Activated CD8-positive, alpha-beta memory T cell treated with anti-CD3 and anti-CD28 coated beads for 1 hour (primary cell): Measurements from ENCODE around the gene GTF2E1.
A peak's percentile ranks its signal among the peaks of the same experiment; 100 is the strongest.

Source experiments
- DNase-seq, 2 donors: peaks; one replicate each; pipeline ENCODE4 v3.0.0-alpha.2; 2020; ENCODE audit warnings: low read depth in 1 of 2; ENCODE audit errors: extremely low read depth in 1 of 2

Gene GTF2E1

DNA sequence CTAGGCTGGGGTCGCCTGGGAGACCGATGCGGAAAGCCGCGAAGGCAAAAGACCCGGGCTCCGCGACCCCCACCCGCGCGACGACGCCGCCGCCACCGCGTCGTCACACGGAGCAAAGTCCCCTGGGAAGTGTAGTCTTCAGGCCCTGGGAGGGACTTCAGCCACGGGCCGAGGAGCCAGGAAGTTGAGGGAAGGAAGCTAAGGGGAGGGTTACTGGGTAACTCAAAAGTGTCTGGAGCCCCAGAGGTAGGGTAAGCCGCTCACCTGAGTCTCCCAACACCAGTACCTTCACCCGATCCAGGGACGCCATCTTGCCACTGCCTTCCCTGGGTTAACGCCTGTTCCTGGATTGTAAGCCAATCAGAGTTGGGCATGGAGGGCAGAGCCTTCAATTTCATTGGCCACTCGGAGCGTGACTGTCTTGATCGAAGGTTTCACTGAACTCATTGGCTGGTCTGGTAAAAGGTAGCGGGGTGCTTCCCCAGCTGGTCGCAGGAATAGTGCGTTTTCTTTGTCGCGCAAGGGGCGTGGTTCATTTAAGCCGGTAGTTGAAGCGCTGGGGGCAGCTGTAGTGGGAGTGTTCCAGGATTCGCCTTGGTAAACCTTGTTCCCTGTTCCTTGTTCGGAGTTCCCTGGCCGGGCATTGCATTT lies at the start of gene GTF2E1, which contains the start of gene RABL3:
GTF2E1 (plus strand) TSS at position 547 of the 651 bp plus-strand sequence. CDS start 7,809 bp downstream, outside the sequence.
RABL3 (minus strand) TSS at position 319 of the 651 bp plus-strand sequence; CDS start at position 310, 9 bp downstream.
- DNase-seq = peak; percentile 90 to 94

DNA sequence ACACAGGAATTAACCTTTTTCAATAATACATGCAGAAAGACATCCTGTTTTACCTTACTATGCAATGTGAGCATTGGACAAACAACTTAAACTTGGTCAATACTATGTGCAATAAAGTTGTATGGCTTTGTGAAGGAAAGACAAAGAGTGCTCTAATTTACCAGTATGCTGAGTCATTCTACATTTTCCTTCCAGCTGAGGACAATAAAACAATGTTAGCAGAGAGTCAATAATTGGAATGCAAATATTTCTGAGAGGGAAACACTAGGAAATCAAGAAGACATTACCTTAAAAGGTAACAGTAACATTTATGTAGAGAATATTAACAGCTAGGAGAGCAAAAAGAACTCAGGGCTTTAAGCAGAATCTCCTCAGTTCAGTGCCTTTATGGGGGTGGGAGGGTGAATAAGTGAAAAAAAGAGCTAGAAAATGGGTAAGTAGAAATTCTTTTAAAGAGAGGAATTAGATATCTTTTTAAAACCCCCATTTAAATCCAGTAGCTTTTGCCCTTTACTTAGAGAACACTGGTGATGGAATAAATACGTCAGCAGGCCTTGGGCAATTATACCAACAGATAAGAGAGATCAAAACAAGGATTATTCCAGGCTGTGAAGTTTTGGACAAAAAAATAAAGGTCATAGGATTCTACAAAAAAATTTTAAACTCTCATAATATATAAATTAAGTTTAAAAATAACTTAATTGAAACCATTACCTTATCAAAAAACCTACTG lies 48.9 kb upstream of the GTF2E1 start:
- DNase-seq = no peak

DNA sequence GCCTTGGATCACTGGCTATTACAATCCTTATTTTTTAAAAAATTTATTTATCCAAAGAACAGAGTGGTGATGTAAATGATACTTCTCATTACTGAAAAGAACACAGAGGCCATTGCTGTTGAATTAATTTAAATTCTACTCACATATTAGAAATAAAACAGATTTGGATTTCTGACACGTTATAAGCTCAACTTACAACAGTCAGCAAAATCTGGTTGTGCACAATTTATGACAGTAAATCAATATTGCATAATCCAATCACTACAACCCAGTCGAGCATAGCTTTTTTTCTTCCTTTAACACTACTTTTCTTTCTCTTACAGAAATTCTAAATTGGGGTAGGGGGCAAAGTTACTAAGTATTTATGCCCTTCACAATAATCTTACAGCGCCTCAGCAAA lies 43.2 kb upstream of the GTF2E1 start:
- DNase-seq = no peak

DNA sequence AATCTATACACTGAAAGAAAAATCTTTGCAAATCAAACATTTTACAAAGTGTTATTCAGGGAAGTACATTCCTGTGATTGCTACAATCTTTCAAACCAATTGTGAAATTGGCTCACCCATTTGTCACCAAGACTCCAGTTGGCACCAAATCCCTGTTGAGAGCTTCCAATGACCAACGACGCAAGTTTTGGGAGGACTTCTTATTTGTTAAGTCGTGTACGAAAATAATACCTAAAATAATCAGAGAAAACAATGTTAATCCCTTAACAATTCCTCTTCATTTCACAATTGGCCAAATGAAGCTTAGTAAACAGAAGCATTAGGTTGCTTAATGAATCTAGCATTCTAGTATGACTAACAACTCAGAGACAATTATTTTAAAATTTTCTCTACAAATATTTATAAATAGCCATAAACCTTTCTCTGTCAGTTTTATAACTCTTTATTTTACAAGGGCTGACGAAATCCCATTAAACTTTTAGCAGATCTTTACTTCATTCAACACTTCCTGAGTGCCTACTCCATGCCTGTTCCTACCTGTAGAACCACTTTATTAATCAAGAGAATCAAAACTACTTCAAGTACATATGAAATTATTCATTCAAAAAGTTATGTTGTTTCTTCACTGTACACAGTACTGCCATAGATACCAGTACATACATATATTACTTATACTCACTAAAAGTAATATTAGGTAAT lies 36.5 kb upstream of the GTF2E1 start:
- DNase-seq = no peak

DNA sequence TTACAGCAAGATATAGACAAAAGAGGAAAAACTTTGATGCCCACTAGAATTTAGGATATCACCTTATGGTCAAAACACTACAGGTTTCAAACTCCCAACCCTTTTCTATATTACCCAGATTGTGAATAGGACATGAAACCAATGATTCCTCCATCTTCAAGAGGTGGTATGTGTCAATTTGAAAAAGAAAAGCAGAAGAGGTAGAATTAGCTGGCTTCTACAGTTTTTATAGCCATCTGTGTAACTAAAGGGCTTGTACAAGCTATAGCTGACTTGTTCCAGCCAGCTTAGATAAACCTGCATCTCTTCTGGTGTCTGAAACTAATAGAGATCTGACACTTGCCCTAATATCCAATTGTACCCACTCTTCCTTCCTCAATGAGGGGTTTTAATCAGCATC lies 35.6 kb upstream of the GTF2E1 start:
- DNase-seq = no peak

DNA sequence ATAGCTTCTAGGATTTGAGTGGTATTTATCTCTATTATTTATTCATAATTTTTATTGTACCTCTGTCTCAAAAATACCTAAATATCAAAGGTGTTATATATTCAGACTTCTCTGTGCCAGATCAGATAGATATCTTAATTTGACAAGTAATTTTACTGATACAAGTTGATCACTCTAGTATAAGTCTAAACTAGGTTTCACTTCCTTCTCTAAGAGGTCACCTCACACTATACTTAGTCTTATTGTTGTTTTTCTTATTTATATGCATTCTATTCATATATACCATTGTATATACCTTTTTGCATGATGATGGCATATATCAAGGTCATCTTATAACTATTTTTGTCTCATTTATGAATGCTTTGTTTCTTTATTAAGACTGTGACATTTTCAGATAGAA lies 34.1 kb upstream of the GTF2E1 start:
- DNase-seq = no peak

DNA sequence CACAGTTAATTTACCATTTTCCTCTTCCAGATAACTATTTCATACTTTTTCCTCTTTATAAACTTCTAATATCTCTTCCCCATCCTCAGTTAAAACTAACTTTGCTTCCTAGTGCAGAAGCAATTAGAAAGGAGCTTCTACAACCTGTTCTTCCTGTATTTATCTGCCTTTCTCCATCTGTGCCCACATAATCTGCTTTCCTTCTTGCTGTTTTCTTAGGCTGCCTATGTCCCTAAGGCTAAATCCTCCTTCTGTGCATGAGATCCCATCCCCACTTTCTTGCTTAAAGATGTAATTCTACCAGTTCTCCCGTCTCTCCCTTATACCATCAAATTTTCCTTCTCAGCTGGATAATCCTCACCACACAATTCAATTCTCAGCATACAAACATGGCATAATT lies 32.2 kb upstream of the GTF2E1 start:
- no peak for DNase-seq

DNA sequence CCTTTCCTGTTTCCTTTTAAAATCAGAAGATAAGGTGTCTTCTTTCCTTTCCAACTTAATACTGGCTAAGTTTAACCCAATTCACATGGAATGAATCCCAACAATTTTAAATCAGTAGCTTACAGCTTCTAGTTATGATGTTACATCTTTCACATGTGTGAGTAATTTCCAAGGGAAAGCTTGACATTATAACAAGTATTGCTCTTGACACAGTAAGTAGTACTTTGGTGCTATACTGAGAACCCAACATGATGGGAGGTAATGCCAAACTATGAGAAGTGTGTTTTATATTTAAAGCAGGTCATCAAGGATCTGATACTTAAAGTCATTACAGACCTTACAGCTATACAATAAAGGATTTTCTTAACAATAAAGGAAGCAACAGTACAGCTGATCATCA lies 29.3 kb upstream of the GTF2E1 start:
- DNase-seq = no peak

DNA sequence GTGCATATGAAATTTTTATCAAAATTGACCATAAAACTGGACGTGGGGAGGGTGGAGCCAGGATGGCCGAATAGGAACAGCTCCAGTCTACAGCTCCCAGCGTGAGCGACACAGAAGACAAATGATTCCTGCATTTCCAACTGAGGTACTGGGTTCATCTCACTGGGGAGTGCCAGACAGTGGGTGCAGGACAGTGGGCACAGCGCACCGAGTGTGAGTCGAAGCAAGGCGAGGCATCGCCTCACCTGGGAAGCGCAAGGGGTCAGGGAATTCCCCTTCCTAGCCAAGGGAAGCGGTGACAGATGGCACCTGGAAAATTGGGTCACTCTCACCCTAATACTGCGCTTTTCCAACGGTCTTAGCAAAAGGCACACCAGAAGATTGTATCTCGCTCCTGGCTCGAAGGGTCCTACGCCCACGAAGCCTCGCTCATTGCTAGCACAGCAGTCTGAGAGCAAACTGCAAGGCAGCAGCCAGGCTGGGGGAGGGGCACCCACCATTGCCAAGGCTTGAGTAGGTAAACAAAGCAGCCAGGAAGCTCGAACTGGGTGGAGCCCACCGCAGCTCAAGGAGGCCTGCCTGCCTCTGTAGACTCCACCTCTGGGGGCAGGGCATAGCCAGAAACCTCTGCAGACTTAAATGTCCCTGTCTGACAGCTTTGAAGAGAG lies 23.2 kb upstream of the GTF2E1 start:
- DNase-seq = peak; percentile 54 to 67

DNA sequence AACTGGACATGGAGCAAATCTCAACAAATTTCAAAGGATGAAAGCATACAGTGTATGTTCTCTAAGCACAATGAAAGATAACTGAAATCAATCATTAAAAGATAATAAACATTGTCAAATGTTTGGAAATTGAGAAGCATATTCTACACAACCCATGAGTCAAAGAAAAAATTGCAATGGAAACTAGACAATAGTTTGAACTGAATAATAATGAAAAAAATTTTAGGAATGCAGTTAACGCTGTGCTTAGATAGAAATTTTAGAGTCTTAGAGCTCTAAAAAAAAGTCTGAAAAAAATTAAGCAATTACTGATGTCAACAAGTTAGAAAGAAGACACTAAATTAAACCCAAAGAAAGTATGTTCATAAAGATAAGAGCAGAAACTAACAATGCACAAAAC lies 15.8 kb upstream of the GTF2E1 start:
- no peak for DNase-seq

DNA sequence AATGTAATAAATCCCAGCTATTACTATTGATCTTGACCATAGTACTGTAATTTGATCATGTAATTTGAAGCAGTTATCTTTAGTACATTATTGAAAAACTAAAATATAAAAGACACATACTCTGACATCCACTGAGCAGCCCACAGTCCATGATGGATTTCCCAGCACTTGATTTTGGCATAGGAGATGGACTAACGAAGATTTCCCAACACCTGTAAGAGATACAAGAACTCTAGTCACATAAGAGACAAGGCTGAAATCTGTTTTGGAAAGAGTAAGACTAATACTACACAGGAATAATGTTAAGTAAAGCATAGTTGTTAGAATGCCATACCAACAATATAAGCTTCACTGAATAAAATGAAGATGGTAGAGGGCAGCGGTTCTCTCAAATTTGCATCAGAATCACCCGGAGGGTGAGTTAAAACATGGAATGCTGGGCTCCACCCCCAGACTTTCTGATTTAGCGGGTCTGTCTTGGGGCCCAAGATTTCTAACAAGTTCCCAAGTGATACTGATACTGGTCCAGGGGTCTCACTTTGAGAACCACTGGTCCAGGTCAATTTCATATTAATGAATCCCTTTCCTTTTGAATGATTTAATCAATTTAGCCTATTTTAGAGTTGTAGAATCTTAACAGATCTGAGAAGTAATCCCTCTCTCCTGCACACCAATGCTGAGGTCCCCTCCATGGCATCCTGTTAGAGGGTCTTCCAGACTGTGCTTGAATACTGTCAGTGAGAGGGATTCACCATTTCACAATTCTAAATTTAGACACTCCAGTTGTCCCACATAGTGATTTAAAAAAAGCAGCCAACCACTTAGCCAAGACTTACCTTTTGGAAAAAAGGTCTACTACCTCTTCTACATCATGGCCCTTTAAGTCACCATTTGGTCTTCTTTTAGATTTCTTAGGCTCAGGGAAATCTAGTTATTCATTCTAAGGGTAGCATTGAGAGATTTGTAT lies 11.7 kb upstream of the GTF2E1 start:
- no peak for DNase-seq

DNA sequence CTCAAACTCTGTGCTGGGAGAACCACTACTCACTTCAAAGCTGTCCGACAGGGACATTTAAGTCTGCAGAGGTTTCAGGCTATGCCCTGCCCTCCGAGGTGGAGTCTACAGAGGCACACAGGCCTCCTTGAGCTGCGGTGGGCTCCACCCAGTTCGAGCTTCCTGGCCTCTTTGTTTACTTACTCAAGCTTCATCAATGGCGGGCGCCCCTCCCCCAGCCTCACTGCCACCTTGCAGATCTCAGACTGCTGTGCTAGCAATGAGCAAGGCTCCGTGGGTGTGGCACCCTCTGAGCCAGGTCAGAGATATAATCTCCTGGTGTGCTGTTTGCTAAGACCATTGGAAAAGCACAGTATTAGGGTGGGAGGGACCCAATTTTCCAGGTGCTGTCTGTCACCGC lies 4.5 kb upstream of the GTF2E1 start:
- DNase-seq = peak in 1 of 2 donors; percentile 2

DNA sequence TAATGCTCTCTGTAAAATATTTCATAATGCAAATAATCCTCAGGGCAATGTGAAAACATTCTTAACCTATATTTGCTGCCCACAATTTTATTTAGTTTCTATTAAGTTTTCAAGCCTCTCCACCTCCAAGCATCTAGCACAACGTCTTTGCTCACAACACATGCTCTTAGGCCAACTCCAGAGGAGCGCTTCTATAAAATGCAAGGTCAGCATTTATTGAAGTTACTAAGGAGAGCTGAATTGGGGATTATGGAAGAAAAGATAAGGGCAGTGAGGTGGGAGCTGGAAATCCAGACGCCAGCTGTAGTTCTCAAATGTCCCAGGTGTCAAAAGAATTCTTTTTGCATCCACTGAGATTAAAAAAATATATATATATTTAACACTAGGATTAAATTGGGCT lies 1.2 kb upstream of the GTF2E1 start:
- no peak for DNase-seq

DNA sequence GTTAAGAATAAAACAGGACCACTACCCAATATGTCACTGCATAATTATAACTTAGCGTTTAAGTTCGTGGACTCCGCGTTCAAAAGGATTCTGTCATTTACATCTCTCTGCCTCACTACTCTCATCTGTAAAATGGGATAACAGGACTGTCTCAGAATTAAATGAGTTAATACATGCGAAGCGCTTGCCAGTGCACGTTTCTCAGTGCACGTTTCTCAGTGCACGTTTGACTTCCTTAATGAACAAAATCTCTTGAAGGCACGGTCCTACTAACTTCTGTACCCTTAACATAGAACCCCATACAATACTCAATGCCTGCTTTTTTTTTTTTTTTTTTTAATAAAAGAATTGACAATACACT lies 727 bp upstream of the GTF2E1 start:
- no peak for DNase-seq

DNA sequence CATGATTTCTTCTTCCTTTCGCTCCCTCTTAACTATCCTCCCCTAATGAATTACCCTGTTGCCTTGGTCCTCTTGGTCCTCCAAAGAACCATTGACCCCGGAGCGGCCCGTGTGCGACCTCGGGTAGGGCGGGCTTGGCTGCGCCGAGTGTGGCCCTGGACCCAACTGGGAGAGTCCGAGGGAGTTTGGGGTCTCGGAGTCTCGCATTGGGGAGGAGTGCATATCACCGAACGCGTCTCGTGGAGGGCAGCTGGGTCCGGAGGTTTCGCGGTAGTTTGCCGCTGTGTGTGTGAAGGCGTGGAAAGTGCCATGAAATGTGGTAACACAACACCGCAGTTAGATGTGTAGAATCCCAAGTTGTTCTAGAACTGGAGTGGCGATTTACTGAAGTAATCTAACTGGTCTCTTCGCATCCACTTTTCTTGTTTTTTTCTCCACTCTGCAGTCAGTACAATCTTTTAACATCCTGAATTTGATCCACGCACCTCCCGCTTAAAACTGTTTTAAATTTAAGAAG lies 363 bp downstream of the GTF2E1 start:
- DNase-seq = peak in 1 of 2 donors; percentile 6

DNA sequence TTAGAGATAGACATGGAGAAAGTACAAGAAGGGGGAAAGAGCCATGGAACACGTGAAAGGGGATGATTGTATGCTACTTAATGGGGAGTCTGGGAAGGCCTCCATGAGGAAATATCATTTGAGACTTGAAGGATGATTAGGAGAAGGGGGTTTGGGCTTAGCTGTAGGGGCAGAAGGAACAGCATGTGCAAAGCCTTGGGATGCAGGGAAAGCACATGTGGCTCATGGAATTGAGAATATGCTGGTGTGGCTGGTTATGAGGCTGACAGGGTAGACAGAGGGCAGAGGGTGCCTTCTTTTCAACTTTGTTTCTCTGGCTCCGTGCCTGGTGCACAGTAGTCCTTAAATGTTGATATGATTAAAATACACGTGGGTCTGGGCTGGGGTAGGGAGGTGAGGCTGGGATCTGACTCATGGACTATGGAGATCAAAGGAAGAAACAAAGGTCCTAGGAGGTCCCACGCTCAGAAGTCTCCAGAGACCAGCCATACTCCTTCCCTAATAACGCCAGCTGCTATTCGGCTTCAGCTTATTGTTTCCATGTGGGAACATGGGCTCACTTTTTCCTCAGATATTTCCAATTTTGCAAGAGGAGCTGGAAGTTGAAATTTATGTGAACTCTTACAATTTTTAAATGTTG lies 1.1 kb downstream of the GTF2E1 start:
- no peak for DNase-seq

DNA sequence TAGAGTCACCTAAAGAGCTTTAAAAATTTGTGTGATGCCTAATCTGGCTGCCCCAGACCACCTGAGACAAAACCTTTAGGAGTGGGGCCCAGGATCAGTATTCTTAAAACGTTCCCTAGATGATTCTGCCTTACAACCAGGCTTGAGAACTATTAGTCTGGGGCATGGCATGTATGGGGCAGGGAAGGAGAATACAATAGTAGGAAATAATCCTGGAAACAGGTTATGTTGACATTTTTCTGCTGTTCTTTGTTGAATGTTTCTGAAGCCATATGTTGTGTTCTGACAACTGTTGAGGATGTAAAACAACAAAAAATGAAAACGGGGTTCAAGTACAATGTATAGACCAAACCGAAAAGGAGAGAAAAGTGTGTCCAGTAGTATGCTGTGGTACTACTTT lies 2.9 kb downstream of the GTF2E1 start:
- no peak for DNase-seq

DNA sequence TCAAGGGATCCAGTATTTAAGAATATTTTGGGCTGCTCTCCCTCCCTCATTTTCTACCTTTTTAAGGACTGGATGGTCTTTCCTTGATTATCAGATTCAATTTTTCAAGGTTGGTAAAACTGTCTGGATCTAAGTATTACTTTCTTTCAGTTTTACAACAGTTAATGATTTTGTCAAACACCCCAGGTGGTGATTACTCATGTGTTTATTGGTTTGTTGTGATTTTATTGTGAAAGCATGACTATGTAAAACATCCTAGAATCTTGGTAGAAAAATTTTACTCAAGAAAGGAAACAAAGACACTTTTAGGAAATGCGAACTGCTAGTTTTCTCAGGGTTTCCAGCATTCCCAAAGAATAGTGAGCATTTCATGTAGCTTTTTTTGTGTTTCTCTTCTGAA lies 7.3 kb downstream of the GTF2E1 start:
- DNase-seq = no peak

DNA sequence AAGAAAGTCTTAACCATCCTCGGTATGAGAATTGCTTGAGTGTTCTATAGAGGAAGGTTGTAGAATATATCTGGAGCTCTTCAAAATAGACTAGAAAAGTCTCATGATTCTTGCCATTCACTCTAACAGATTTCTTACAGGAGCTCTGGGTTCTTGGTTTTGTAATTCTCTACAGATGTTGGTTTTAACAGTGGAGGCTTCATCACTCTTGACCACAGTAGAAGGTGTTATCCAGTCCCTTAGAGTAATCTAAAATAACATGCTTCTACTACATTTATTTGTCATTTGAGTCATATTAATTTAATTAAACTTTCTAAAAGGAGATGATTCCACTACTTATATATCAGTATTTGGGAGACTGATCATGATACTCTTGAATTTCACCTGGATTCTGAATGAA lies 9.7 kb downstream of the GTF2E1 start:
- DNase-seq = no peak

DNA sequence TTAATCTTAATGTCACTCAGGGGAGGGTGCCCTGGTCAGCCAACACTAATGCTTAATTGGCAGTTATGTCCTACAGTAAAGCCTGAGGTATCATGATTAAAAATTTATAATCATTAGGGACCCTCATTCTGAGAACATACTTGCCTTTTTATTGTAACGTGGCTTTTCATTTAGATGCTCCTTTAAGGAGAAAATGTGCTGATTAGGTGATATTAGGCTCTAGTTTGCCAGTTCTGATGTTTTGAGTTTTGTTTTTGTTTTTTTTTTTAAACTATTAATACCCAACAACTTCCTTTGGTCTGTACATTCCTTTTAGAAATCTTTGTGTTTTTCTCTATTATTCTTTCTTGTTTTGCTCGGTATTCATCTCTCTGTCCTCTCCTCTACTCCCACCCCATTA lies 10.3 kb downstream of the GTF2E1 start:
- DNase-seq = no peak
